HepG2 (cell line): Measurements from ENCODE around the gene ANK3. TPM values are rescaled to one million over a fixed set of nuclear protein-coding genes. Genes with fewer than 3 reads are reported as not detected.
A peak's percentile ranks its signal among the peaks of the same experiment; 100 is the strongest.

ENCODE experiments used
- ATAC-seq: fragments of 200-7000 bp; cut with Tn5 transposase; 3 replicates; pipeline ENCODE4 v1.9.1; 2020; ENCODE audit warnings: mild to moderate bottlenecking, moderate library complexity
- BruUV-seq: library from RNA; stranded (reverse); fragments of 400-500 nt; replicated peaks from 2 replicates; lab custom pipeline; 2021; lab: Mats Ljungman, UMichigan
- CTCF ChIA-PET: fragments of 300-600 bp; formaldehyde crosslinking; extraction: SDS; loops from one replicate; lab custom pipeline; 2021; ENCODE audit warnings: low total read pairs, inconsistent platforms, low intra/inter-chr PET ratio; lab: Yijun Ruan, JAX
- POLR2A ChIA-PET: fragments of 350-600 bp; sonication (Branson Sonifier 250); formaldehyde crosslinking; loops from one replicate; lab custom pipeline; 2020; ENCODE audit warnings: antibody characterized with exemption, inconsistent platforms; lab: Yijun Ruan, JAX
- DNase-seq: peaks from one replicate; pipeline ENCODE4 v3.0.0-alpha.2; 2015; ENCODE audit warnings: low spot score
- FAIRE-seq: peaks from 3 replicates; lab custom pipeline; 2011; peaks lifted over from hg19 to GRCh38; lab: Jason Lieb, UNC
- H2AFZ ChIP-seq: one replicate; pipeline ENCODE4 v1.6.1; 2011; ENCODE audit warnings: low read length, inconsistent platforms
- H3K27ac ChIP-seq: fragments of 300-600 bp; 3 replicates; pipeline ENCODE4 v1.8.0; 2011; ENCODE audit warnings: mixed run types, mild to moderate bottlenecking, mixed read lengths, low read length, inconsistent platforms; ENCODE audit not compliant: insufficient read depth; ENCODE audit errors: extremely low read length
- H3K27me3 ChIP-seq, 2 experiments: fragments of 200-600 bp in 1 of 2; 2 replicates in 1 of 2; 3 replicates in 1 of 2; pipeline versions ENCODE4 v1.6.0 to v1.8.0; 2011; ENCODE audit warnings: low read length in 2 of 2, mild to moderate bottlenecking in 2 of 2, moderate library complexity in 2 of 2, inconsistent platforms in 1 of 2; ENCODE audit not compliant: insufficient read depth in 2 of 2, control insufficient read depth in 1 of 2
- H3K36me3 ChIP-seq, 2 experiments: fragments of 200-600 bp in 1 of 2; replicated peaks in 1 of 2; 2 replicates in 1 of 2; 3 replicates in 1 of 2; pipeline versions ENCODE4 v1.5.1 to v1.8.0; 2011; ENCODE audit warnings: low read length in 2 of 2, inconsistent platforms in 1 of 2; ENCODE audit not compliant: insufficient read depth in 2 of 2, control insufficient read depth in 1 of 2
- H3K4me1 ChIP-seq: 2 replicates; pipeline ENCODE4 v1.5.1; 2012; ENCODE audit warnings: low read length, inconsistent platforms; ENCODE audit not compliant: insufficient read depth
- H3K4me2 ChIP-seq: 2 replicates; pipeline ENCODE4 v1.6.0; 2011; ENCODE audit warnings: low read depth, low read length, inconsistent platforms
- H3K4me3 ChIP-seq, 3 experiments: fragments of 200-600 bp in 1 of 3; sonication (generic), shearing (Covaris generic) in 1 of 3; replicated peaks in 1 of 3; 2 replicates each; pipeline ENCODE4 v1.5.1; 2011 to 2016; ENCODE audit warnings: low read length in 3 of 3, inconsistent platforms in 2 of 3, low read depth in 2 of 3, mild to moderate bottlenecking in 2 of 3, control low read depth in 1 of 3, mixed read lengths in 1 of 3; ENCODE audit not compliant: insufficient read depth in 1 of 3
- H3K79me2 ChIP-seq: one replicate; pipeline ENCODE4 v1.6.1; 2011; ENCODE audit warnings: low read length, inconsistent platforms; ENCODE audit not compliant: insufficient read depth
- H3K9ac ChIP-seq: 2 replicates; pipeline ENCODE4 v1.6.0; 2011; ENCODE audit warnings: mild to moderate bottlenecking, low read depth, low read length, inconsistent platforms; ENCODE audit not compliant: insufficient read depth
- H3K9me3 ChIP-seq: 2 replicates; pipeline ENCODE4 v1.5.1; 2012; ENCODE audit warnings: mild to moderate bottlenecking, low read length
- H4K20me1 ChIP-seq: 2 replicates; pipeline ENCODE4 v1.6.0; 2011; ENCODE audit warnings: inconsistent platforms, mild to moderate bottlenecking, low read length, moderate library complexity; ENCODE audit not compliant: insufficient read depth
- GATAD1 ChIP-seq: IDR thresholded peaks from 2 replicates; pipeline ENCODE4 v1.6.1; 2016; ENCODE audit warnings: missing genetic modification reagents, missing compliant biosample characterization
- HDAC1 ChIP-seq: sonication (generic); formaldehyde crosslinking; IDR thresholded peaks from 2 replicates; pipeline ENCODE4 v1.5.1; 2020; ENCODE audit warnings: mild to moderate bottlenecking, missing genetic modification reagents
- MAFF ChIP-seq: IDR thresholded peaks from 2 replicates; pipeline ENCODE4 v1.6.1; 2011; ENCODE audit warnings: low read depth, low read length, improper control_type of control experiment
- MAFK ChIP-seq, 2 experiments: IDR thresholded peaks in 1 of 2; conservative IDR thresholded peaks in 1 of 2; 2 replicates each; pipeline ENCODE4 v1.6.1; 2011; ENCODE audit warnings: improper control_type of control experiment in 2 of 2, low read length in 2 of 2
- MAZ ChIP-seq, 2 experiments: sonication (generic) in 1 of 2; formaldehyde crosslinking in 1 of 2; IDR thresholded peaks; 2 replicates each; pipeline versions ENCODE4 v1.5.0 to v1.6.1; 2012 to 2020; ENCODE audit warnings: low read depth in 2 of 2, mild to moderate bottlenecking in 2 of 2, borderline replicate concordance in 1 of 2, improper control_type of control experiment in 1 of 2, low read length in 1 of 2, missing genetic modification reagents in 1 of 2, moderate library complexity in 1 of 2
- NKX3-1 ChIP-seq: sonication (generic); formaldehyde crosslinking; IDR thresholded peaks from 2 replicates; pipeline ENCODE4 v1.5.0; 2020; ENCODE audit warnings: missing genetic modification reagents
- TAF15 ChIP-seq: fragments of 200-400 bp; formaldehyde crosslinking; IDR thresholded peaks from one replicate; pipeline ENCODE4 v1.6.1; 2018; ENCODE audit warnings: mild to moderate bottlenecking, low read depth, low read length; ENCODE audit not compliant: poor library complexity, severe bottlenecking
- ZFP37 ChIP-seq: sonication (generic); formaldehyde crosslinking; IDR thresholded peaks from 2 replicates; pipeline ENCODE4 v1.4.0; 2020; ENCODE audit warnings: missing genetic modification reagents, borderline replicate concordance
- ZNF263 ChIP-seq: sonication (generic); formaldehyde crosslinking; IDR thresholded peaks from 2 replicates; pipeline ENCODE4 v1.4.0; 2020; ENCODE audit warnings: missing genetic modification reagents
- ZNF432 ChIP-seq: sonication (generic); formaldehyde crosslinking; IDR thresholded peaks from 2 replicates; pipeline ENCODE4 v1.5.0; 2020; ENCODE audit warnings: missing genetic modification reagents, mild to moderate bottlenecking, borderline replicate concordance
- ZNF446 ChIP-seq: sonication (generic); formaldehyde crosslinking; IDR thresholded peaks from 2 replicates; pipeline ENCODE4 v1.5.0; 2020; ENCODE audit warnings: mild to moderate bottlenecking, missing genetic modification reagents
- ZNF451 ChIP-seq: sonication (generic); formaldehyde crosslinking; IDR thresholded peaks from 2 replicates; pipeline ENCODE4 v1.5.0; 2020; ENCODE audit warnings: mild to moderate bottlenecking, missing genetic modification reagents
- ZNF556 ChIP-seq: sonication (generic); formaldehyde crosslinking; IDR thresholded peaks from 2 replicates; pipeline ENCODE4 v1.4.0; 2020; ENCODE audit warnings: mild to moderate bottlenecking, missing genetic modification reagents, borderline replicate concordance
- ZNF678 ChIP-seq: sonication (generic); formaldehyde crosslinking; IDR thresholded peaks from 2 replicates; pipeline ENCODE4 v1.4.0; 2020; ENCODE audit warnings: mild to moderate bottlenecking, missing genetic modification reagents
- WGBS: methylation state at CpG from one replicate; pipeline ENCODE4 v1.1.6; 2017; ENCODE audit warnings: low lambda C conversion rate; 5-methylcytosine and 5-hydroxymethylcytosine counted together
- in situ Hi-C: cut with HindIII; loops from 2 replicates; pipeline ENCODE4 v1.10.0; 2017; ENCODE audit warnings: low pct_unique_long_range_greater_than_20kb; ENCODE audit not compliant: extremely low pct_ligation_motif_present
- intact Hi-C: fragments of 100-400 bp; cut with micrococcal nuclease; formaldehyde crosslinking; loops from one replicate; pipeline ENCODE4 v1.10.0; 2022; ENCODE audit not compliant: unreplicated experiment
- polyA plus RNA-seq, 8 experiments: library from polyadenylated mRNA; depleted of rRNA in 3 of 8; stranded (reverse) in 7 of 8; unstranded in 1 of 8; fragments of >200 nt; fragmentation: Illumina TruSeq in 4 of 8; extraction: Trizol in 4 of 8; gene quantifications; 2 replicates each; pipeline versions ENCODE4 v1.2.1 to v1.2.3, GENCODE V29; 2011 to 2016; ENCODE audit warnings: low read depth in 4 of 8, missing spikeins in 1 of 8, mixed read lengths in 1 of 8; ENCODE audit not compliant: insufficient read depth in 1 of 8
- total RNA-seq, 5 experiments: library from RNA; depleted of rRNA; stranded (reverse); fragments of >200 nt; fragmentation: Illumina TruSeq; extraction: Trizol; gene quantifications; 2 replicates each; pipeline ENCODE4 v1.2.3, GENCODE V29; 2016; ENCODE audit warnings: low read depth in 1 of 5
- TF ChIP-seq, protein P1 (sequence below): sonication (generic); formaldehyde crosslinking; IDR thresholded peaks from 2 replicates; pipeline ENCODE4 v1.4.0; 2020; ENCODE audit warnings: missing genetic modification reagents
- TF ChIP-seq, protein P2 (sequence below): conservative IDR thresholded peaks from 2 replicates; pipeline ENCODE4 v1.6.1; 2018; ENCODE audit warnings: missing genetic modification reagents

Gene ANK3
- total and polyA plus RNA-seq, 2 of the 13 experiments (the other 11 are each of a cell fraction or from before 2014, with no cell fraction given) = not detected

DNA sequence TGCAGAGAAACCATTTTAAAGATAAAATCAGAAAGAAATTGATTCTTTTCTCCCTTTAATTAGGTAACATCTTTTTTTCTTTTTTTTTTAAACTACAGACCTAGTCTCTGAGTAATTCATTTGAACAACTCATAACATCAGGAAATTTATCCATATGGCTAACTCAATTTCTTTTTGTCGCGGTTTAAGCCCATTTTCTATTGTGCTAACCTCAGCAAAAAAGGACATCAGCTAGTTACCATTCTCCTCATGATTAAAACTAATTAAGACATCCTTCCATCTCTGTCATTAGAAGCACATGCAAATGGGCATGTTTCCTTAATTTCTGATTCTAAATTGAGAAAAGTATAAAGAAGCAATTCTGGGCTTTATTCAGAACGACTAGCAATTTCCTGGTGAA is 57.8 kb downstream of the ANK3 start:
- ChIA-PET POLR2A (no interaction called here), CTCF (no interaction called here)
- intact Hi-C loops = no loop called here

DNA sequence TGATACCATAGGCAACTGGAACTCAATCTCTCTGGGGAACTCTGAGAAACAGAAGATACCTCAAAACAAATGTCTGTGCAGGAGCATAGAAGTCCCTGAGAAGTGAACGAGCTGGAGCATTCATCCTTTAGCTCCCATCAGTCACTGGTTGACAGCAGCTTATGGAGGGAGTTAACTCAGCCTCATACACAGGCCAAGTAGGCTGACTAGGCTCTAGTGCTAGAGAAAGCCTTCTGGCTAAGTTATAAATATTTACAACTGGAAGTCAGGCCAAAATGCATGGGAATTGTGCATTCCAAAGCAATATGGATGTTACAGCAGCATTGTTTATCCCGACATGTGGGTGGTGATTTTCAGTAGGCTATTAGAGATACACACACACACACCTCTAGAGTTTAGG is 66.5 kb downstream of the ANK3 start:
- WGBS = 4% methylated on average over 2 of the region's 2 CpGs
- H3K27ac ChIP-seq = no peak overlapping the region
- H3K4me2 ChIP-seq = no peak overlapping the region
- H3K4me1 ChIP-seq = no peaks in the 10 kb centered on the region
- H2AFZ ChIP-seq = no peak overlapping the region
- H3K27me3 ChIP-seq = no peaks in the 10 kb centered on the region; a peak in 1 of 5 replicates
- no peaks in the 10 kb centered on the region for H3K9me3 ChIP-seq
- POLR2A ChIA-PET = no interaction called here
- no peak overlapping the region for H3K9ac ChIP-seq
- ATAC-seq (no peak), FAIRE-seq (no peak), DNase-seq (no peak)
- no peak for TF ChIP-seq ZNF451 (CRISPR knock-in tag)
- TF ChIP-seq, protein P1, sequence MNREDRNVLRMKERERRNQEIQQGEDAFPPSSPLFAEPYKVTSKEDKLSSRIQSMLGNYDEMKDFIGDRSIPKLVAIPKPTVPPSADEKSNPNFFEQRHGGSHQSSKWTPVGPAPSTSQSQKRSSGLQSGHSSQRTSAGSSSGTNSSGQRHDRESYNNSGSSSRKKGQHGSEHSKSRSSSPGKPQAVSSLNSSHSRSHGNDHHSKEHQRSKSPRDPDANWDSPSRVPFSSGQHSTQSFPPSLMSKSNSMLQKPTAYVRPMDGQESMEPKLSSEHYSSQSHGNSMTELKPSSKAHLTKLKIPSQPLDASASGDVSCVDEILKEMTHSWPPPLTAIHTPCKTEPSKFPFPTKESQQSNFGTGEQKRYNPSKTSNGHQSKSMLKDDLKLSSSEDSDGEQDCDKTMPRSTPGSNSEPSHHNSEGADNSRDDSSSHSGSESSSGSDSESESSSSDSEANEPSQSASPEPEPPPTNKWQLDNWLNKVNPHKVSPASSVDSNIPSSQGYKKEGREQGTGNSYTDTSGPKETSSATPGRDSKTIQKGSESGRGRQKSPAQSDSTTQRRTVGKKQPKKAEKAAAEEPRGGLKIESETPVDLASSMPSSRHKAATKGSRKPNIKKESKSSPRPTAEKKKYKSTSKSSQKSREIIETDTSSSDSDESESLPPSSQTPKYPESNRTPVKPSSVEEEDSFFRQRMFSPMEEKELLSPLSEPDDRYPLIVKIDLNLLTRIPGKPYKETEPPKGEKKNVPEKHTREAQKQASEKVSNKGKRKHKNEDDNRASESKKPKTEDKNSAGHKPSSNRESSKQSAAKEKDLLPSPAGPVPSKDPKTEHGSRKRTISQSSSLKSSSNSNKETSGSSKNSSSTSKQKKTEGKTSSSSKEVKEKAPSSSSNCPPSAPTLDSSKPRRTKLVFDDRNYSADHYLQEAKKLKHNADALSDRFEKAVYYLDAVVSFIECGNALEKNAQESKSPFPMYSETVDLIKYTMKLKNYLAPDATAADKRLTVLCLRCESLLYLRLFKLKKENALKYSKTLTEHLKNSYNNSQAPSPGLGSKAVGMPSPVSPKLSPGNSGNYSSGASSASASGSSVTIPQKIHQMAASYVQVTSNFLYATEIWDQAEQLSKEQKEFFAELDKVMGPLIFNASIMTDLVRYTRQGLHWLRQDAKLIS (CRISPR knock-in tag) = no peak
- TF ChIP-seq ZNF556 (CRISPR knock-in tag) = no peak
- TF ChIP-seq, protein P2, sequence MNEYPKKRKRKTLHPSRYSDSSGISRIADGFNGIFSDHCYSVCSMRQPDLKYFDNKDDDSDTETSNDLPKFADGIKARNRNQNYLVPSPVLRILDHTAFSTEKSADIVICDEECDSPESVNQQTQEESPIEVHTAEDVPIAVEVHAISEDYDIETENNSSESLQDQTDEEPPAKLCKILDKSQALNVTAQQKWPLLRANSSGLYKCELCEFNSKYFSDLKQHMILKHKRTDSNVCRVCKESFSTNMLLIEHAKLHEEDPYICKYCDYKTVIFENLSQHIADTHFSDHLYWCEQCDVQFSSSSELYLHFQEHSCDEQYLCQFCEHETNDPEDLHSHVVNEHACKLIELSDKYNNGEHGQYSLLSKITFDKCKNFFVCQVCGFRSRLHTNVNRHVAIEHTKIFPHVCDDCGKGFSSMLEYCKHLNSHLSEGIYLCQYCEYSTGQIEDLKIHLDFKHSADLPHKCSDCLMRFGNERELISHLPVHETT = no peak
- no peak for TF ChIP-seq ZFP37
- no peak for TF ChIP-seq ZNF263 (CRISPR knock-in tag)
- TF ChIP-seq HDAC1 = no peak
- TF ChIP-seq ZNF678 = no peak
- no peak for TF ChIP-seq ZNF432 (CRISPR knock-in tag)
- TF ChIP-seq ZNF446 (CRISPR knock-in tag) = no peak
- no peak for TF ChIP-seq MAZ (IDR thresholded peaks at IDR 0.05; ENCODE audit: borderline replicate concordance, low read depth, low read length)
- TF ChIP-seq MAZ (CRISPR knock-in tag; IDR thresholded peaks at IDR 0.05; ENCODE audit: low read depth) = no peak
- TF ChIP-seq TAF15 = no peak
- TF ChIP-seq NKX3-1 = no peak
- TF ChIP-seq, all 625 proteins: peak for 0
- Histone ChIP-seq H3K79me2 (no peaks in the 10 kb centered on the region), H3K36me3 (no peaks in the 10 kb centered on the region), H3K4me3 (no peak overlapping the region), H4K20me1 (no peaks in the 10 kb centered on the region)
- CTCF ChIA-PET = no interaction called here
- in situ Hi-C loops (no loop called here), intact Hi-C loops (no loop called here)
- no TSS peak for BruUV-seq

More for the DNA sequence above, 57.8 kb downstream of the ANK3 start:
- Histone ChIP-seq H2AFZ (no peak overlapping the region), H3K79me2 (no peaks in the 10 kb centered on the region), H3K4me1 (no peaks in the 10 kb centered on the region), H3K9me3 (no peaks in the 10 kb centered on the region), H3K36me3 (no peaks in the 10 kb centered on the region), H3K4me3 (no peak overlapping the region), H3K27ac (no peak overlapping the region), H3K27me3 (no peaks in the 10 kb centered on the region), H3K4me2 (no peak overlapping the region), H3K9ac (no peak overlapping the region), H4K20me1 (no peaks in the 10 kb centered on the region)
- TF ChIP-seq MAFF = peak; percentile 89
- peak; percentile 83 to 95 for TF ChIP-seq MAFK (conservative IDR thresholded peaks at IDR 0.05 in 1 of 2, IDR thresholded peaks at IDR 0.05 in 1 of 2; ENCODE audit: low read length in 2 of 2)
- no peak for TF ChIP-seq GATAD1 (CRISPR knock-in tag)
- FAIRE-seq (no peak), ATAC-seq (no peak), DNase-seq (no peak)
- 66% methylated on average over 3 of the region's 3 CpGs for WGBS
- in situ Hi-C loops = no loop called here
- BruUV-seq = no TSS peak
